Measurements from ENCODE around the gene LSS. TPM values are rescaled to one million over a fixed set of nuclear protein-coding genes. Genes with fewer than 3 reads are reported as not detected.
A peak's percentile ranks its signal among the peaks of the same experiment; 100 is the strongest.

Gene LSS
- total RNA-seq, 1 donor from 2014 or later, result 26.7 TPM

DNA sequence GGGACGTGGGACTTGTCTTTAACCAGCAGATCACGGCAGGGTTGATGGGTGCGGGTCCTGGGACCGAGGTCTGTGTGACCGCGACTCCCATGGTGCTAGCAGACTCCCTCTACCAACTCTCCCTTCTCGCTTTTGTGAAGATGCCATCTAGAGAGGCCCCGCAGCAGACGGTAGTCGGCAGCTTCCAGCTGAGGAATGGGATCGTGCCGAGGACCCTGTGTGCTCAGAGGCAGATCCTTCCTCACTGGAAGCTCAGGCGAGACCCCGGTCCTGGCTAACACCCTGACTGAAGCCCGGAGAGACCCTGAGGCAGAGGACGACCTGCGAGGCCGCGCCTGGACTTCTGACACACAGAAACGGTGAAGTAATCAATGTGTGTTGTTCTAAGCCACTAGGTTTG is 31.8 kb downstream of the LSS start:
- TF ChIP-seq, protein P1, sequence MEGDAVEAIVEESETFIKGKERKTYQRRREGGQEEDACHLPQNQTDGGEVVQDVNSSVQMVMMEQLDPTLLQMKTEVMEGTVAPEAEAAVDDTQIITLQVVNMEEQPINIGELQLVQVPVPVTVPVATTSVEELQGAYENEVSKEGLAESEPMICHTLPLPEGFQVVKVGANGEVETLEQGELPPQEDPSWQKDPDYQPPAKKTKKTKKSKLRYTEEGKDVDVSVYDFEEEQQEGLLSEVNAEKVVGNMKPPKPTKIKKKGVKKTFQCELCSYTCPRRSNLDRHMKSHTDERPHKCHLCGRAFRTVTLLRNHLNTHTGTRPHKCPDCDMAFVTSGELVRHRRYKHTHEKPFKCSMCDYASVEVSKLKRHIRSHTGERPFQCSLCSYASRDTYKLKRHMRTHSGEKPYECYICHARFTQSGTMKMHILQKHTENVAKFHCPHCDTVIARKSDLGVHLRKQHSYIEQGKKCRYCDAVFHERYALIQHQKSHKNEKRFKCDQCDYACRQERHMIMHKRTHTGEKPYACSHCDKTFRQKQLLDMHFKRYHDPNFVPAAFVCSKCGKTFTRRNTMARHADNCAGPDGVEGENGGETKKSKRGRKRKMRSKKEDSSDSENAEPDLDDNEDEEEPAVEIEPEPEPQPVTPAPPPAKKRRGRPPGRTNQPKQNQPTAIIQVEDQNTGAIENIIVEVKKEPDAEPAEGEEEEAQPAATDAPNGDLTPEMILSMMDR (IDR thresholded peaks at IDR 0.05), result no peak
- no peak for TF ChIP-seq EZH2phosphoT487 (IDR thresholded peaks at IDR 0.05)
- no peaks in the 10 kb centered on the region for H3K27me3 Mint-ChIP-seq (ENCODE audit: insufficient read depth, low read depth)
- H4K20me1 ChIP-seq (ENCODE audit: low read depth), result no peaks in the 10 kb centered on the region
- H3K9ac ChIP-seq, result no peak overlapping the region
- no peak overlapping the region for H3K4me2 ChIP-seq
- no peak overlapping the region for H3K4me3 Mint-ChIP-seq
- H3K9me3 ChIP-seq (ENCODE audit: low read depth), result no peaks in the 10 kb centered on the region
- H3K4me1 Mint-ChIP-seq, result no peaks in the 10 kb centered on the region
- DNase-seq (ENCODE audit: low spot score), result no peak
- peak overlapping the region; percentile 73 for H3K27ac Mint-ChIP-seq
- no peak overlapping the region for H3K4me3 ChIP-seq
- H3K27ac ChIP-seq, result no peak overlapping the region
- H3K36me3 Mint-ChIP-seq, result peaks cover 46% of the 10 kb centered on the region
- H2AFZ ChIP-seq (replicated peaks), result no peak overlapping the region
- H3K79me2 ChIP-seq (ENCODE audit: low read depth), result no peaks in the 10 kb centered on the region
- no peaks in the 10 kb centered on the region for H3K27me3 ChIP-seq
- H3K36me3 ChIP-seq, result peaks cover 13% of the 10 kb centered on the region
- H3F3A ChIP-seq (ENCODE audit: low read depth), result no peaks in the 10 kb centered on the region
- H3K9me3 Mint-ChIP-seq, result no peaks in the 10 kb centered on the region
- no peaks in the 10 kb centered on the region for H3K4me1 ChIP-seq

DNA sequence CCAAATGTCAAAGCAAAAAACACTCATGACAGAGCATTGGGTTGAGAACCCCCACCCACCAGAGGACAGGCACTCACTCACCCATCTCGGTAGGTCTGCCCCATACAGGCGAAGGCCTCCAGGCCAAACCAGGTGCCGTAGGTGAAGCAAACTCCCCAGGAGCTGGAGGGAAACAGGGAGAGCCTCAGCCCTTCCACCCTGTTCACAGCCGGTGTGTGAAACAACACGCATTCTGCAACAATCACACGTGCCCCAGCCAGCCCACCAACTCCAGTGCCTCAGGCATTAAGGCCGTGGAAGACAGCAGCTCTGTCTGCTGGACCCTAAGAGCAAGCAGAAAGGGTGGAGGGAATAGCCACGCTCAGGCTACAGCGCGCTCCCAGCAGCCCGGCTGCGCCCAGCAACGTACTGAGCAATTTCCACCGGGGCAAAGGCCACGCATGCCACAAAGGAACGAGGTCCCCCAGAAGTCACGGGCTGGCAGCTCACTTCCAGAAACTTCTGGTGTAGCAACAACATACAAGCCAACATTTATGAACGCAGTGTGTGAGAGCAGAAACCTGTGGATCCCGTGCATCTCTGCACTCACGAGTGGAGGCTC is 32.9 kb downstream of the LSS start:
- H3K27ac ChIP-seq, result no peak overlapping the region

DNA sequence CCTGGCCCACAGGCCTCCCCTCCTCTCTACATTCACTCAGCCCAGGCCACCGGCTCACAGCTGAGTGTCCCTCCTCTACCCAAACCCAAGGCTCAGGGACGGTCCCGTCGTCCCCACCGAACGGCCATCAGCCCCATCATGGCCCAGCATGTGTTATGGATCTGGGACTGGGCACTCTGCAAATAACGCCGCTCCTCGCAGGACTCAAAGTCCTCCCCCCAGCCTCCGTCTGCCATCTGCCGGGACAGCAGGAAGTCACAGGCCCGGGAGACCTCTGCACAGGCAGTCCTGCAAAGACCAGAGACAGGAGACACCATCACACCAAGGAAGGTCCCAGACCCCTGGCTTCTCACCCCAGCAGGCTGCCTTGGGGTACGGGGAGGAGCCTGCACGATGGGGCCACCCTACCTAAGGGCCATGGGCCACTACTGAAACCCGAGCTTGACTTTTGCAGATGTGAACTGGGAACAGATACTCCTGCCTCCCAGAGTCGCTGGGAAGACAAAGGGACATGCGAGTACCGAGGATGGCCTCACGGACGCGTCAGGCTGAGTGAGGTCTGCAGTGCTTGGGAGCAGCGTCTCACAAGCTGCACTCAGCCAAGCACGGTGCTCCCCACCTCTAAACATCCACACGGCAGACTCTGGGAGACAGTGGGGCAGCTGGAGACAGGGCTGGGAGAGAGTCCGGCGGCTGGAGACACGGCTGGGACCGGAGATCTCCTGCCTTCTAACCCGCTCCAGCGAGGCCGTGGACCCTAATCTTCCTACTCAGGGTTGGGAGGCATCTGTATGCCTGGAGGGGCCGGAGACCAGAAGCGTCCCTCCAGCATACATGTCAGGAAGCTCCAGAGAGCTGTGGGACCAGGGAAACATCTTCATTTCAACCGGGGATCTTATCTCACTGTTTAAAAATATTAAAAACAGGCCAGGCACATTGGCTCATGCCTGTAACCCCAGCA is 33.9 kb downstream of the LSS start:
- Mint-ChIP-seq H3K4me3 (no peak overlapping the region), H3K4me1 (peaks cover 12% of the 10 kb centered on the region), H3K27me3 (ENCODE audit: insufficient read depth, low read depth) (no peaks in the 10 kb centered on the region), H3K9me3 (no peaks in the 10 kb centered on the region), H3K27ac (peak overlapping the region; percentile 60), H3K36me3 (peaks cover 33% of the 10 kb centered on the region)
- no peak overlapping the region for H3K4me3 ChIP-seq
- H3K79me2 ChIP-seq (ENCODE audit: low read depth), result no peaks in the 10 kb centered on the region
- TF ChIP-seq EZH2 (IDR thresholded peaks at IDR 0.05), result no peak
- TF ChIP-seq, protein P1 (IDR thresholded peaks at IDR 0.05), result no peak
- no peak for TF ChIP-seq EZH2phosphoT487 (IDR thresholded peaks at IDR 0.05)
- no peaks in the 10 kb centered on the region for H3K27me3 ChIP-seq
- no peak overlapping the region for H3K27ac ChIP-seq
- no peaks in the 10 kb centered on the region for H3F3A ChIP-seq (ENCODE audit: low read depth)
- no peaks in the 10 kb centered on the region for H3K9me3 ChIP-seq (ENCODE audit: low read depth)
- H3K4me1 ChIP-seq, result no peaks in the 10 kb centered on the region
- H3K36me3 ChIP-seq, result peaks cover 8% of the 10 kb centered on the region
- H3K9ac ChIP-seq, result no peak overlapping the region
- DNase-seq (ENCODE audit: low spot score), result no peak
- no peak overlapping the region for H2AFZ ChIP-seq (replicated peaks)
- no peak overlapping the region for H3K4me2 ChIP-seq
- no peaks in the 10 kb centered on the region for H4K20me1 ChIP-seq (ENCODE audit: low read depth)

More for the DNA sequence above, 32.9 kb downstream of the LSS start:
- Histone ChIP-seq H3K79me2 (ENCODE audit: low read depth) (no peaks in the 10 kb centered on the region), H3K9ac (peak overlapping the region; percentile 32), H4K20me1 (ENCODE audit: low read depth) (no peaks in the 10 kb centered on the region), H3K27me3 (no peaks in the 10 kb centered on the region), H3K4me1 (no peaks in the 10 kb centered on the region), H2AFZ (replicated peaks) (no peak overlapping the region), H3F3A (ENCODE audit: low read depth) (no peaks in the 10 kb centered on the region), H3K4me2 (no peak overlapping the region), H3K9me3 (ENCODE audit: low read depth) (no peaks in the 10 kb centered on the region), H3K36me3 (peaks cover 13% of the 10 kb centered on the region), H3K4me3 (no peak overlapping the region)
- Mint-ChIP-seq H3K4me1 (peaks cover 5% of the 10 kb centered on the region), H3K4me3 (no peak overlapping the region), H3K27ac (no peak overlapping the region), H3K27me3 (ENCODE audit: insufficient read depth, low read depth) (no peaks in the 10 kb centered on the region), H3K36me3 (peaks cover 44% of the 10 kb centered on the region), H3K9me3 (no peaks in the 10 kb centered on the region)
- TF ChIP-seq, protein P1 (IDR thresholded peaks at IDR 0.05), result no peak
- TF ChIP-seq EZH2phosphoT487 (IDR thresholded peaks at IDR 0.05), result no peak
- TF ChIP-seq EZH2 (IDR thresholded peaks at IDR 0.05), result no peak
- no peak for DNase-seq (ENCODE audit: low spot score)

All from neural progenitor cell (in vitro differentiated cells).